Astrocyte of the spinal cord (primary cell): ENCODE results near the gene FIBCD1.

Experiments used
- DNase-seq: peaks from one replicate; pipeline ENCODE4 v3.0.0; 2011; ENCODE audit warnings: low read depth, low spot score
- H3K4me3 ChIP-seq: 2 replicates; pipeline ENCODE4 v1.5.1; 2011; ENCODE audit warnings: low read depth, mild to moderate bottlenecking, low read length, moderate library complexity
- in situ Hi-C: cut with HindIII; loops from 2 replicates; pipeline ENCODE4 v1.10.0; 2017; ENCODE audit warnings: low sequenced_read_pairs
- TF ChIP-seq, protein P1 (sequence below): IDR thresholded peaks from 2 replicates; pipeline ENCODE4 v1.5.1; 2012; ENCODE audit warnings: low read depth, mild to moderate bottlenecking, low read length, inconsistent platforms

The FIBCD1 gene

DNA sequence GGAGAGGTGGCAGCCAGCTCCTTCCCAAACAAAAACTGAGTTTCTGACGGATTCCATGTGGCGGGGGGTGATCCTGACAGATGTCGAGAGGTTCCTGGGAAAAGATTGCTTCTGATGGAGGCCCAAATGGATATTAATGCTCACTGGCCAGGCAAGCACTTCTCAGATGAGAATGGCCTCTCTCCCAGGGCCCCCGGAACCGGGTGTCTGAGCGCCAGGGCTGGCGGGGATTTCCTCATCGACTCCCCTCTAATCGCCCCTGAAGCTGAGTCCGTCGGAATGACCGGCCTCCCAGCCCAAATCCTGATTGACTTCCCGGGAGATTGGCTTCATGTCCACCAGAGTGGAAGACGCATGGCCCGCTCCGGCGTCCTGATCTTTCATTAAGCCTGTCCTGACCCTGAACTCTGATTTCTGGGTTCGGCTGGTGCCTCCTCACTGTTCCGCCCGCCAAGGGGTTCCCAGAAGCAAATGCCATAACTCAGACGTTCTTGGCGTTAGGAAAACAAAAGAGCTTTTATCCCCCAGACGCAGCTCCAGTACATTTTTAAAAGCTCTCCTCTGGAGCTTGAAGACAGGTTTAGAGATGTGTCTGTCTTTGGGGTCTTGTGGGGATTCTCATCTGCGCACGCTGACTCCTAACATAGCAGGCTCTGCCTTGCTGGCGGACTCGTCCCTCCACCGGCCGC is 17.6 kb downstream of the FIBCD1 start:
- DNase-seq, result no peak
- in situ Hi-C loops, result no loop called here
- TF ChIP-seq, protein P1, sequence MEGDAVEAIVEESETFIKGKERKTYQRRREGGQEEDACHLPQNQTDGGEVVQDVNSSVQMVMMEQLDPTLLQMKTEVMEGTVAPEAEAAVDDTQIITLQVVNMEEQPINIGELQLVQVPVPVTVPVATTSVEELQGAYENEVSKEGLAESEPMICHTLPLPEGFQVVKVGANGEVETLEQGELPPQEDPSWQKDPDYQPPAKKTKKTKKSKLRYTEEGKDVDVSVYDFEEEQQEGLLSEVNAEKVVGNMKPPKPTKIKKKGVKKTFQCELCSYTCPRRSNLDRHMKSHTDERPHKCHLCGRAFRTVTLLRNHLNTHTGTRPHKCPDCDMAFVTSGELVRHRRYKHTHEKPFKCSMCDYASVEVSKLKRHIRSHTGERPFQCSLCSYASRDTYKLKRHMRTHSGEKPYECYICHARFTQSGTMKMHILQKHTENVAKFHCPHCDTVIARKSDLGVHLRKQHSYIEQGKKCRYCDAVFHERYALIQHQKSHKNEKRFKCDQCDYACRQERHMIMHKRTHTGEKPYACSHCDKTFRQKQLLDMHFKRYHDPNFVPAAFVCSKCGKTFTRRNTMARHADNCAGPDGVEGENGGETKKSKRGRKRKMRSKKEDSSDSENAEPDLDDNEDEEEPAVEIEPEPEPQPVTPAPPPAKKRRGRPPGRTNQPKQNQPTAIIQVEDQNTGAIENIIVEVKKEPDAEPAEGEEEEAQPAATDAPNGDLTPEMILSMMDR, result no peak
- H3K4me3 ChIP-seq, result no peak overlapping the region

DNA sequence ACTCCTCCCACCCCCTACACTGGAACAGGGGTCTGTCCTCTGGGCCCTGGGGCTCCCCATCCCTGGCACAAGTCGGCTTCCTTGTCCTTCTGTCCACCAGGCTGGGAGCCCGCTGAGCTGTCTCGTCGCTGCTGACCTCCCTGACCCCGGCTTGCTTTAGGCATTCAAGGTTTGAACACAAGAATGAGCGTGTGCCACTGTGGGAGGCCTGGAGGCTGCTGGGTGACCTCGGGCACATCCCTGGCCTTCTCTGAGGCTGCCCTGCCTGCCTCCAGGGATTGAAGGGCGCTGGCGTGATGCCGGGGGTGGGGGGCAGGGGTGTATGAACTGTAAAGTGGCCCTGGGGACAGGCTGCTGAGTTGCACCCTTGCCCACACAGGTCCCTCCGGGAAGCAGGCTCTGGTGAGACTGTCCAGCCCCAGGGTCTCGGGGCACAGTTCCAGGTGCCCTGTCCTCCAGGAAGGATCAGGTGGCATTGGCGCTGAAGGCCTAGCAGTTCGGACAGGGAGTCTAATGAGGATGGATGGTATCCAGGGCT is 18.2 kb downstream of the FIBCD1 start:
- H3K4me3 ChIP-seq, result no peak overlapping the region
- in situ Hi-C loops, result no loop called here
- no peak for DNase-seq
- TF ChIP-seq, protein P1, result no peak

DNA sequence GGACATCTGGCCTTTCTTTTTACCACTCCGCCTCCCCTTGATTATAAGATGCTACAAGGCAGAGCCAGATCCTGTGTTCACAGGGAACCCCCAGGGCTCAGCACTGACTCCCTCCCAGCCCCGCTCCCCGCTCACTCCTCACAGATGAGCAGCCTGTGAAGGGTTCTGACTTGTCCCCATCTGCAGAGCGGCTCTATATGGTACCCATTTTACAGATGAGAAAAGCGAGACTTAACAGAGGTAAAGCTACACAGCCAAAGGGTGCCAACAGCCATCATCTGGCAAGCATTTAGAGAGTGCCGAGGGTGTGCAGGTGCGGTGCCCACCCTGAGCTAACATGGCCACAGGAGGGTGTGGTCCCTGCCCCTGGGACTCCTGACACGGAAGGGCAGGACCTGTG is 18.8 kb downstream of the FIBCD1 start:
- TF ChIP-seq, protein P1, result no peak
- in situ Hi-C loops, result no loop called here
- no peak for DNase-seq
- H3K4me3 ChIP-seq, result no peak overlapping the region

DNA sequence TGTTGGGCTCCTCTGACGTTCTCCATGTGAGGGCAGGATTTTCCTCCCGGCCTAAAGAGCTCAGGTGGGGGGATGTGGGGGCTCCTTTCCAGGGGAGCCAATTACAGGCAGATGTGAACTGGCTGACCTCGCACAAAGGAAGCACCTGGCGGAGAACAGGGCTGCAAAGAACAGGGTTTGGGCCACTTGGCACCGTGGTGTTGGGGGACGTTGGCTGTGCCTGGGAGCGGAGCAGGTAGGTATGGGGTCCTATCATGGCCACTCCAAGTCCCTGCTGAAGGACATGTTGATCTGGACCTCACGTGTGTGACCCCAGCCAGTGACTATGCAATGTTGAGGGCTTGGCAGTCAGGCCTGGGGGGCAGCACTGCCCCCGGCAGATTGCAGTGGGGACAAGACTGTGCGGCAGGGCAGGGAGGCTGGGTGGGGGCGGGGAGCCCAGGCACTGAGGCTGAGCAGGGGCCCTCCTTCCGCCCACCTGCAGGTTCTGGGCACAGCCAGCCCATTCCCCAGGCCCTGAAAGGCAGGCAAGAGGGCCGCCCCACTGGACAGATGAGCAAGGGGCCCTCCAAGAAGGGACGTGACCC is 19.4 kb downstream of the FIBCD1 start:
- in situ Hi-C loops, result no loop called here
- no peak overlapping the region for H3K4me3 ChIP-seq
- DNase-seq, result no peak
- TF ChIP-seq, protein P1, result no peak

DNA sequence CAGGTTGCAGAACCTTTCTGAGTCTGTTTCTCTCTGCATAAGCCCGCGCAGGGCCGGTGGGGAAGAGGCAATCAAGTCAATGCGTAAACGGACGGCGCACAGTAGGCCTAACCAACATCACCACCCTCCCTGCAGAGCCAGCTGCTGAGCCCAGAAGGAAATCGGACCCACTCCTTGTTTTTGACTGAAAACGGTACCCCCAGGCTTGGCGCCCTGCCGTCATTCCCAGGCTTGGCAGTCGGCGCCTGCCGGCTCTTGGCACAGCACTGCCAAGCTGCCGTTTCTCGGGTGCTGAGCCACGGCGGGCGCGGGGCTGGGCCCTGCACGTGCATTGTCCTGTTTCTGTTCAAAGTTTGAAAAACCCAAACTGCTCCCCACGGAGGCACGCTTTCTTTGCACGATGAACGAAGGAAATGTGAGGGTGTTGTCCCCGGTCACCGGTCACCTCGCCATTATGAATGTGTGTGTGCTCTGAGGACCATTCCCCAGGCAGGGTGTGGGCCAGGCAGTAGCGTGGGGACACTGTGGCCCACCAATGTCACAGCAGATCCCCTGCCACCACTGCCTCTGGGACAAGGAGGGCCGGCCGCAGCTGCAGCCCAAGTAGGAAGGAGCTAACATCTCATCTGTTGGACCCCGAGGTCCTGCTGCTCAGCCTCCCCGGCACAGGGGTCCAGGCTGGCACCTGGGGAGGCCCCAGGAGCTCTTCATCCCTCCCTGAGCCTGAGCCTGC is 20.1 kb downstream of the FIBCD1 start:
- no peak for DNase-seq
- H3K4me3 ChIP-seq, result no peak overlapping the region
- TF ChIP-seq, protein P1, result no peak
- in situ Hi-C loops, result no loop called here

DNA sequence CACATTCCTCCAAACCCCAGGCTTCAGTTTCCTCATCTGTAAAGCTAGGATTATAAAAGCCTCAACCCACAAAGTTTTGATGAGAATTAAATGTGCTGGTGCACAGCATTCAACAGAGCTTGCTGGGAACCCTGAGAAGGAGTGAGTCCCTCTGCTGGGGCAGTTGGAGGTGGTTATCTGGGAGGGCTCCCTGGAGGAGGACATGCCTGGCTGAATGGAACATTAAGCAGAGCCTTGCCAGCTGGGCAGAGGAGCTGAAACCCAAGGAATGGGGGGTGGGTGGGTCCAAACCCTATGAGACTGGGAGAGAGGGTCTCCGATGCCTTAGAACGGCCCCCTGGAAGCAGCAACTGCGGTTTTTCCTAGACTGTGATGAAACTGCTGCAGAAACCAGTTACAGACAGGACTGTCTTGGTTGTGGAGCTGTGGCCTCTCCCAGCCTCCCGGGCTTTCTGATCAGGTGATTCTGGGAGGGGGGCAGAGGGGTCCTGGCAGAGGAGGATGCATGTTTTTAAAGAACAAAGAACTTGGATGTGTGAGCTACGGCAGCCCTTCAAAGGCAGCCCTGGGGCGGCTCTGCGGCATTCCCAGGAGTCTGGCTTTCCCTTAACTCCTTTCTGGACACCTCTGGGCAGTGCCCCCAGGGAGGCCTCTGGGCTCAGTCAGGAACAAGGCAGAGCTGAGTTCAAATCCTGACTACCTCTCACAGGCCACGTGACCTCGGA is 20.8 kb downstream of the FIBCD1 start:
- in situ Hi-C loops, result no loop called here
- no peak overlapping the region for H3K4me3 ChIP-seq
- DNase-seq, result no peak
- TF ChIP-seq, protein P1, result no peak
